Prostate gland (tissue), 2 donors: Measurements from ENCODE around the gene RAB11FIP2. TPM values are rescaled to one million over a fixed set of nuclear protein-coding genes. Genes with fewer than 3 reads are reported as not detected.

Source experiments
- DNase-seq: peaks from one replicate; pipeline ENCODE4 v3.0.0-alpha.2; 2019; ENCODE audit warnings: low spot score
- H3K27ac ChIP-seq, 2 donors: fragments of 200-600 bp; sonication (generic); 2 replicates each; pipeline ENCODE4 v1.5.1; 2017 to 2019
- H3K27me3 ChIP-seq: fragments of 200-600 bp; sonication (generic); replicated peaks from 2 replicates; pipeline ENCODE4 v1.5.1; 2019; ENCODE audit not compliant: insufficient read depth
- H3K36me3 ChIP-seq, 2 donors: fragments of 200-600 bp; sonication (generic); 1 replicate in 1 of 2; 2 replicates in 1 of 2; pipeline versions ENCODE4 v1.5.1 to v1.8.1; 2017 to 2019
- H3K4me1 ChIP-seq: fragments of 200-600 bp; sonication (generic); replicated peaks from 2 replicates; pipeline ENCODE4 v1.5.1; 2019
- H3K4me3 ChIP-seq, 2 donors: fragments of 200-600 bp; sonication (generic); 2 replicates each; pipeline ENCODE4 v1.5.1; 2017 to 2019
- H3K9me3 ChIP-seq: fragments of 200-600 bp; sonication (generic); 2 replicates; pipeline ENCODE4 v1.5.1; 2017
- CTCF ChIP-seq, 4 experiments: fragments of 200-600 bp in 2 of 4; fragments of 450-650 bp in 2 of 4; sonication (generic) in 2 of 4; IDR thresholded peaks; 1 replicate in 3 of 4; 2 replicates in 1 of 4; pipeline ENCODE4 v1.5.1; 2016 to 2019; ENCODE audit warnings: antibody characterized with exemption in 4 of 4, mild to moderate bottlenecking in 2 of 4, moderate library complexity in 2 of 4
- POLR2A ChIP-seq: fragments of 450-650 bp; IDR thresholded peaks from one replicate; pipeline ENCODE4 v1.6.1; 2016; ENCODE audit warnings: antibody characterized with exemption, mild to moderate bottlenecking
- POLR2AphosphoS5 ChIP-seq: sonication (generic); formaldehyde crosslinking; IDR thresholded peaks from one replicate; pipeline ENCODE4 v1.6.1; 2017; ENCODE audit warnings: antibody characterized with exemption
- WGBS: methylation state at CpG from one replicate; pipeline ENCODE4 v1.1.5; 2018; 5-methylcytosine and 5-hydroxymethylcytosine counted together
- intact Hi-C: fragments of 100-400 bp; cut with DNase I; formaldehyde crosslinking; loops from one replicate; pipeline ENCODE4 v1.14.2; 2022
- total RNA-seq, 2 donors: library from RNA; depleted of rRNA; stranded (reverse); fragments of >200 nt; gene quantifications; one replicate each; pipeline ENCODE4 v1.1.0, GENCODE V29; 2016

Gene RAB11FIP2
- total RNA-seq, 2 donors from 2014 or later = 14.3 to 33.5 TPM

DNA sequence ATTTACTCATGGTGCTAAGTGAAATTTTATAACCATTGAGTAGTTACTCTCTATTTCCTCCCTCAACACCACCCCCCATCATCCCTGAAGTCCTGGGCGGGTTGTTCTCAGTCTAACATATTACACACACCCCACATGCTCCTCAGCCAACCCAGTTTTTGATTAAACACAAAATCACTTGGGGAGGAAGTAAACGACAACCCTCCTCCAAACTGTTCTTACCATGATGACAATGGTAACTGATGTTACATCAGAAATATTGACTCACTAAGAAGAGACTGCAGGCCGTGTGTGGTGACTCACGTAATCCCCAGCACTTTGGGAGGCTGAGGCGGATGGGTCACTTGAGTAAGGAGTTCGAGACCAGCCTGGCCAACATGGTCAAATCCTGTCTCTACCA, 44.2 kb downstream of the RAB11FIP2 start:
- no peak for DNase-seq
- no peaks in the 10 kb centered on the region for H3K9me3 ChIP-seq
- H3K4me1 ChIP-seq = no peaks in the 10 kb centered on the region
- WGBS = 93% methylated on average over 6 of the region's 6 CpGs
- intact Hi-C loops = no loop called here
- H3K36me3 ChIP-seq = no peaks in the 10 kb centered on the region
- no peaks in the 10 kb centered on the region for H3K27me3 ChIP-seq
- TF ChIP-seq CTCF (IDR thresholded peaks at IDR 0.05) (no peak), POLR2AphosphoS5 (no peak), POLR2A (no peak)
- no peak overlapping the region for H3K4me3 ChIP-seq
- no peak overlapping the region for H3K27ac ChIP-seq

GRCh38 chr10:117997673-117998072, 49.1 kb downstream of the RAB11FIP2 start:
- Histone ChIP-seq H3K4me3 (no peak overlapping the region), H3K36me3 (no peaks in the 10 kb centered on the region), H3K27ac (no peak overlapping the region), H3K9me3 (no peaks in the 10 kb centered on the region), H3K4me1 (no peaks in the 10 kb centered on the region), H3K27me3 (no peaks in the 10 kb centered on the region)
- TF ChIP-seq POLR2A (no peak), POLR2AphosphoS5 (no peak), CTCF (IDR thresholded peaks at IDR 0.05) (no peak)
- DNase-seq = no peak
- 83% methylated on average over 1 of the region's 1 CpG for WGBS
- intact Hi-C loops = no loop called here

- Histone ChIP-seq H3K27ac (no peak overlapping the region), H3K4me1 (no peaks in the 10 kb centered on the region), H3K36me3 (no peaks in the 10 kb centered on the region), H3K27me3 (no peaks in the 10 kb centered on the region), H3K4me3 (no peak overlapping the region), H3K9me3 (no peaks in the 10 kb centered on the region)
- intact Hi-C loops = no loop called here
- no peak for DNase-seq
- 97% methylated on average over 1 of the region's 1 CpG for WGBS
- TF ChIP-seq POLR2AphosphoS5 (no peak), POLR2A (no peak), CTCF (IDR thresholded peaks at IDR 0.05) (no peak)
Observed at GRCh38 chr10:117996709-117997108, 50.0 kb downstream of the RAB11FIP2 start.

DNA sequence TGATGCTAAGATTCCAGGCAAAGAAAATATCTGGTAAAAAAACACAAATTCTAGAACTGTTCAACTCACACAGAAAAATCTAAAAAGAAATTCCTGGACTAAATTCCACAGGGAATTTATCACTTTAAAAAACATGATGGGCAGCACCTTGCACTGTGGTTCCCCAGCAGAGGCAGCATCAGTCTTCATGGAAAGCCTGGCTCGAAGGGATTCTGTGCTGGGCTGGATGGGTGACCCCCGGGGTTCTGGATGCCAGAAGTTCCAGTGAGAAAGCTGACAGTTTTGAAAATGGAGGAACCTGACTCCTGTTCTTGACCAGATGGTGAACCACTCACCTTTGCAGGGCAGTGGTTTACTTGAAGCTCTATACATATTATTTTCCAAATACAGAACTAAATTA, 52.0 kb downstream of the RAB11FIP2 start:
- H3K4me1 ChIP-seq = no peaks in the 10 kb centered on the region
- no peaks in the 10 kb centered on the region for H3K9me3 ChIP-seq
- TF ChIP-seq POLR2A (no peak), POLR2AphosphoS5 (no peak), CTCF (IDR thresholded peaks at IDR 0.05) (no peak)
- intact Hi-C loops = no loop called here
- no peak overlapping the region for H3K27ac ChIP-seq
- no peak overlapping the region for H3K4me3 ChIP-seq
- WGBS = 96% methylated on average over 2 of the region's 2 CpGs
- H3K27me3 ChIP-seq = no peaks in the 10 kb centered on the region
- DNase-seq = no peak
- no peaks in the 10 kb centered on the region for H3K36me3 ChIP-seq

- H3K27me3 ChIP-seq = no peaks in the 10 kb centered on the region
- H3K27ac ChIP-seq = no peak overlapping the region
- H3K4me1 ChIP-seq = no peaks in the 10 kb centered on the region
- no peak overlapping the region for H3K4me3 ChIP-seq
- intact Hi-C loops = no loop called here
- TF ChIP-seq POLR2A (no peak), POLR2AphosphoS5 (no peak), CTCF (IDR thresholded peaks at IDR 0.05) (no peak)
- no peaks in the 10 kb centered on the region for H3K36me3 ChIP-seq
- 94% methylated on average over 4 of the region's 4 CpGs for WGBS
- H3K9me3 ChIP-seq = no peaks in the 10 kb centered on the region
- no peak for DNase-seq
Observed at GRCh38 chr10:117993166-117993565, 53.6 kb downstream of the RAB11FIP2 start.
